B cell (primary cell): ENCODE data around the gene NUP210. TPM values are rescaled to one million over a fixed set of nuclear protein-coding genes. Genes with fewer than 3 reads are reported as not detected.

Experiments
- ATAC-seq: fragments of 200-7000 bp; cut with Tn5 transposase; one replicate; pipeline ENCODE4 v1.10.0; 2021; ENCODE audit warnings: low read depth, mild to moderate bottlenecking, moderate number of reproducible peaks, moderate library complexity
- CTCF ChIA-PET: fragments of 350-600 bp; sonication (Branson Sonifier 250); formaldehyde crosslinking; loops from one replicate; lab custom pipeline; 2021; ENCODE audit warnings: antibody characterized with exemption, inconsistent platforms; lab: Charles Lee
- POLR2A ChIA-PET: fragments of 350-600 bp; sonication (Branson Sonifier 250); formaldehyde crosslinking; loops from one replicate; lab custom pipeline; 2021; ENCODE audit warnings: antibody characterized with exemption; lab: Charles Lee
- DNase-seq: peaks from one replicate; pipeline ENCODE4 v3.0.0; 2013
- H2AFZ ChIP-seq: 2 replicates; pipeline ENCODE4 v1.6.1; 2012; ENCODE audit warnings: mild to moderate bottlenecking, low read depth, low read length; ENCODE audit not compliant: insufficient read depth, poor library complexity, severe bottlenecking
- H3K27ac ChIP-seq, 2 donors: 1 replicate in 1 of 2; 2 replicates in 1 of 2; pipeline ENCODE4 v1.5.1; 2012 to 2013; ENCODE audit warnings: low read length in 2 of 2, mild to moderate bottlenecking in 2 of 2, moderate library complexity in 1 of 2
- H3K27me3 ChIP-seq, 4 experiments: fragments of 200-600 bp in 1 of 4; sonication (generic) in 1 of 4; replicated peaks in 1 of 4; 1 replicate in 2 of 4; 2 replicates in 2 of 4; pipeline versions ENCODE4 v1.6.1 to v1.7.0; 2013 to 2016; ENCODE audit warnings: low read length in 3 of 4, mild to moderate bottlenecking in 2 of 4, mixed read lengths in 1 of 4, moderate library complexity in 1 of 4; ENCODE audit not compliant: insufficient read depth in 4 of 4, control insufficient read depth in 3 of 4; ENCODE audit errors: control extremely low read depth in 1 of 4
- H3K36me3 ChIP-seq, 2 experiments: replicated peaks in 1 of 2; 1 replicate in 1 of 2; 2 replicates in 1 of 2; pipeline versions ENCODE4 v1.6.1 to v1.7.1; 2013; ENCODE audit warnings: low read length in 1 of 2; ENCODE audit not compliant: insufficient read depth in 2 of 2, control insufficient read depth in 1 of 2; ENCODE audit errors: control extremely low read depth in 1 of 2, extremely low read depth in 1 of 2
- H3K4me1 ChIP-seq, 2 donors: fragments of 200-600 bp in 1 of 2; sonication (generic) in 1 of 2; 1 replicate in 1 of 2; 2 replicates in 1 of 2; pipeline versions ENCODE4 v1.5.1 to v1.6.1; 2013 to 2017; ENCODE audit warnings: low read length in 2 of 2; ENCODE audit not compliant: control insufficient read depth in 2 of 2, insufficient read depth in 2 of 2
- H3K4me2 ChIP-seq: replicated peaks from 2 replicates; pipeline ENCODE3; 2012; ENCODE audit warnings: mild to moderate bottlenecking, low read depth, low read length; ENCODE audit not compliant: poor library complexity, severe bottlenecking
- H3K4me3 ChIP-seq, 5 experiments: fragments of 200-600 bp in 1 of 5; sonication (generic) in 1 of 5; 1 replicate in 3 of 5; 2 replicates in 2 of 5; pipeline versions ENCODE4 v1.5.1 to v1.7.0; 2011 to 2016; ENCODE audit warnings: low read length in 4 of 5, mild to moderate bottlenecking in 4 of 5, low read depth in 2 of 5, control low read depth in 1 of 5, moderate library complexity in 1 of 5; ENCODE audit not compliant: insufficient read depth in 1 of 5; ENCODE audit errors: control extremely low read depth in 1 of 5, extremely low read depth in 1 of 5
- H3K79me2 ChIP-seq: fragments of 200-600 bp; sonication (generic); one replicate; pipeline ENCODE4 v1.6.0; 2016; ENCODE audit warnings: low read length; ENCODE audit not compliant: control insufficient read depth, insufficient read depth
- H3K9ac ChIP-seq: fragments of 200-600 bp; sonication (generic); 2 replicates; pipeline ENCODE4 v1.6.1; 2017; ENCODE audit warnings: mild to moderate bottlenecking, low read length, moderate library complexity
- H3K9me3 ChIP-seq, 3 donors: one replicate each; pipeline versions ENCODE4 v1.6.1 to v1.7.1; 2013; ENCODE audit warnings: low read length in 2 of 3; ENCODE audit not compliant: control insufficient read depth in 2 of 3, insufficient read depth in 1 of 3; ENCODE audit errors: control extremely low read depth in 1 of 3
- H4K20me1 ChIP-seq: 2 replicates; pipeline ENCODE4 v1.6.0; 2012; ENCODE audit warnings: mild to moderate bottlenecking, low read length; ENCODE audit not compliant: insufficient read depth, control insufficient read depth, poor library complexity, severe bottlenecking
- H3K27ac Mint-ChIP-seq: one replicate; pipeline ENCODE4 v1.8.0; 2021; ENCODE audit warnings: mixed read lengths
- H3K27me3 Mint-ChIP-seq: one replicate; pipeline ENCODE4 v1.8.0; 2021; ENCODE audit warnings: mixed read lengths
- H3K4me1 Mint-ChIP-seq: one replicate; pipeline ENCODE4 v1.8.0; 2021; ENCODE audit warnings: mixed read lengths
- H3K4me3 Mint-ChIP-seq: one replicate; pipeline ENCODE4 v1.8.0; 2021; ENCODE audit warnings: mixed read lengths
- H3K9me3 Mint-ChIP-seq: one replicate; pipeline ENCODE4 v1.8.0; 2022; ENCODE audit warnings: mixed read lengths; ENCODE audit not compliant: insufficient read depth
- EZH2 ChIP-seq: IDR thresholded peaks from 2 replicates; pipeline ENCODE4 v1.6.1; 2012; ENCODE audit warnings: borderline replicate concordance, low read depth, mild to moderate bottlenecking, moderate library complexity, low read length; ENCODE audit not compliant: insufficient read depth, poor library complexity, severe bottlenecking
- WGBS: methylation state at CpG from one replicate; pipeline ENCODE4 v1.1.5; 2013; ENCODE audit warnings: missing lambda C conversion rate; ENCODE audit not compliant: insufficient coverage; 5-methylcytosine and 5-hydroxymethylcytosine counted together
- intact Hi-C: fragments of 100-400 bp; cut with micrococcal nuclease; formaldehyde crosslinking; loops from one replicate; pipeline ENCODE4 v1.10.0; 2022
- polyA plus RNA-seq: library from polyadenylated mRNA; depleted of rRNA; stranded (reverse); fragments of >200 nt; gene quantifications from 2 replicates; pipeline ENCODE4 v1.2.3, GENCODE V29; 2012
- total RNA-seq, 2 donors: library from RNA; stranded (reverse); fragments of 120-200 nt in 1 of 2; gene quantifications; 1 replicate in 1 of 2; 2 replicates in 1 of 2; pipeline versions ENCODE4 v1.2.3 to v1.2.4, GENCODE V29; 2013 to 2022
- TF ChIP-seq, protein P1 (sequence below): fragments of 200-600 bp; IDR thresholded peaks from one replicate; pipeline ENCODE4 v1.8.0; 2022; ENCODE audit warnings: antibody characterized with exemption, mild to moderate bottlenecking

Gene NUP210
- total and polyA plus RNA-seq, 2 donors (not counting 1 experiment from before 2014, with no cell fraction given): 114 to 159 TPM

DNA sequence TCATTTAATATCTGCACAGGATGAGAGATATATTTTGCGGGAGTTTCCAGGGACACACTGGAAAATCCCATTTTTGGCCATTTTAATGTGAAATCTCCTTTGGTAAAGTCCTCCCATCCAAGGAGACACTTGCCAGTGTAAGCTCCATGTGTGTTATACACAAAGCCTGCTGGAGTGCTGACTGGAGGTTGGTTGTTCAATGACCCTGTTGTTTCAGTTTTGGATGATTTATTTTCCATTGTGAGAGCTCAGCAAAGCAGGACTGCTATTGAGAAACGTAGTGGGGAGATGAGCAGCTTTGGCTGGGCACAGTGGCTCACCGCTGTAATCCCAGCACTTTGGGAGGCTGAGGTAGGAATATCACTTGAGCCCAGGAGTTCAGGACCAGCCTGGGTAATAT is 127.7 kb downstream of the NUP210 start:
- H3K27me3 ChIP-seq: peaks cover 0 to 38% (median 13%) of the 10 kb centered on the region in 4 experiments
- H3K9me3 ChIP-seq: peaks cover 0 to 3% (median 1%) of the 10 kb centered on the region in 3 donors
- intact Hi-C loops: no loop called here
- no peak overlapping the region for H2AFZ ChIP-seq
- 40% methylated on average over 1 of the region's 3 CpGs for WGBS
- peaks cover 3% of the 10 kb centered on the region for H3K4me1 Mint-ChIP-seq
- H3K36me3 ChIP-seq: no peaks in the 10 kb centered on the region
- no peaks in the 10 kb centered on the region for H4K20me1 ChIP-seq
- H3K9me3 Mint-ChIP-seq: peaks cover under 1% of the 10 kb centered on the region
- no peak for DNase-seq
- ATAC-seq: no peak
- no peak overlapping the region for H3K4me3 ChIP-seq
- no peak overlapping the region for H3K9ac ChIP-seq
- no peak overlapping the region for H3K4me2 ChIP-seq
- CTCF ChIA-PET: interaction anchor here (1.7 kb wide), 1 partner anchor 9 kb away, joined by 5 read pairs; no protein-coding TSS in a partner anchor
- H3K27ac ChIP-seq: no peak overlapping the region
- POLR2A ChIA-PET: no interaction called here
- no peak overlapping the region for H3K27ac Mint-ChIP-seq
- H3K79me2 ChIP-seq: no peaks in the 10 kb centered on the region
- H3K4me1 ChIP-seq: peaks cover 5 to 14% of the 10 kb centered on the region in 2 donors
- peaks cover 28% of the 10 kb centered on the region for H3K27me3 Mint-ChIP-seq
- TF ChIP-seq, protein P1, sequence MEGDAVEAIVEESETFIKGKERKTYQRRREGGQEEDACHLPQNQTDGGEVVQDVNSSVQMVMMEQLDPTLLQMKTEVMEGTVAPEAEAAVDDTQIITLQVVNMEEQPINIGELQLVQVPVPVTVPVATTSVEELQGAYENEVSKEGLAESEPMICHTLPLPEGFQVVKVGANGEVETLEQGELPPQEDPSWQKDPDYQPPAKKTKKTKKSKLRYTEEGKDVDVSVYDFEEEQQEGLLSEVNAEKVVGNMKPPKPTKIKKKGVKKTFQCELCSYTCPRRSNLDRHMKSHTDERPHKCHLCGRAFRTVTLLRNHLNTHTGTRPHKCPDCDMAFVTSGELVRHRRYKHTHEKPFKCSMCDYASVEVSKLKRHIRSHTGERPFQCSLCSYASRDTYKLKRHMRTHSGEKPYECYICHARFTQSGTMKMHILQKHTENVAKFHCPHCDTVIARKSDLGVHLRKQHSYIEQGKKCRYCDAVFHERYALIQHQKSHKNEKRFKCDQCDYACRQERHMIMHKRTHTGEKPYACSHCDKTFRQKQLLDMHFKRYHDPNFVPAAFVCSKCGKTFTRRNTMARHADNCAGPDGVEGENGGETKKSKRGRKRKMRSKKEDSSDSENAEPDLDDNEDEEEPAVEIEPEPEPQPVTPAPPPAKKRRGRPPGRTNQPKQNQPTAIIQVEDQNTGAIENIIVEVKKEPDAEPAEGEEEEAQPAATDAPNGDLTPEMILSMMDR: no peak
- no peak for TF ChIP-seq EZH2
- H3K4me3 Mint-ChIP-seq: no peak overlapping the region

DNA sequence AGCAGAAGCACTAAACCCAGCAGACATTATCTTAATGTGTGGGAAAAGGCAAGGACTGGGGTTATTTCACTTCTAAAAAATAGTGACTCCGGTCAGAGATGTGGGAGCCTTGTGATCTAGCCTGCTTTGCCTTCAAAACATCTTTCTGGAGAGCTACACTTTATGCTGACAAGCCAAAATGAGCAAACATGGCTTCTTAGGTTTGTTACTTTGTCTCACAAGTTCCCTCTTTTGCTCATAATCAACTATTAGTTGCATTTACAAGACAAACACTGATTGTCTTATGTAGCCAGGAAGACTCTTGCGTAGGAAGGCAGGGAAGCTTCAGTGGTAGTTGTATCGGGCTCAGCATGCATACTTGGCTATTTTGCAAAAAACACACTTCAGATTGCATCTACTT is 129.2 kb downstream of the NUP210 start:
- no peak overlapping the region for H3K4me3 Mint-ChIP-seq

More for the DNA sequence above, 129.2 kb downstream of the NUP210 start:
- H3K4me2 ChIP-seq: no peak overlapping the region
- peaks cover 0 to 43% (median 15%) of the 10 kb centered on the region in 4 experiments for H3K27me3 ChIP-seq
- H3K79me2 ChIP-seq: no peaks in the 10 kb centered on the region
- peaks cover 32% of the 10 kb centered on the region for H3K27me3 Mint-ChIP-seq
- WGBS: 100% methylated on average over 1 of the region's 3 CpGs
- ChIA-PET CTCF (interaction anchor here (0.5 to 0.6 kb wide), 2 partner anchors 29 to 400 kb away, joined by 3 read pairs; no protein-coding TSS in a partner anchor), POLR2A (no interaction called here)
- H3K9ac ChIP-seq: no peak overlapping the region
- TF ChIP-seq, protein P1: no peak
- no peak for TF ChIP-seq EZH2
- H3K4me1 Mint-ChIP-seq: peaks cover 2% of the 10 kb centered on the region
- H3K4me1 ChIP-seq: peaks cover 5 to 7% of the 10 kb centered on the region in 2 donors
- no peak overlapping the region for H2AFZ ChIP-seq
- peaks cover 3 to 9% (median 6%) of the 10 kb centered on the region in 3 donors for H3K9me3 ChIP-seq
- no peaks in the 10 kb centered on the region for H4K20me1 ChIP-seq
- H3K36me3 ChIP-seq: no peaks in the 10 kb centered on the region
- no peak overlapping the region for H3K4me3 ChIP-seq
- H3K27ac ChIP-seq: no peak overlapping the region
- H3K27ac Mint-ChIP-seq: no peak overlapping the region
- ATAC-seq (no peak), DNase-seq (no peak)
- intact Hi-C loops: no loop called here
- peaks cover 4% of the 10 kb centered on the region for H3K9me3 Mint-ChIP-seq
